Testis (tissue), 2 donors: ENCODE data around the gene SEMA5A.

ENCODE experiments used
- POLR2A ChIP-seq: fragments of 450-650 bp; IDR thresholded peaks from one replicate; pipeline ENCODE4 v1.6.1; 2017; ENCODE audit warnings: antibody characterized with exemption, mild to moderate bottlenecking, moderate library complexity
- TF ChIP-seq, protein P1 (sequence below), 3 experiments: fragments of 450-650 bp in 2 of 3; fragments of 200-600 bp in 1 of 3; sonication (generic) in 1 of 3; IDR thresholded peaks; one replicate each; pipeline ENCODE4 v1.5.1; 2016 to 2019; ENCODE audit warnings: antibody characterized with exemption in 3 of 3, mild to moderate bottlenecking in 2 of 3, moderate library complexity in 1 of 3

DNA sequence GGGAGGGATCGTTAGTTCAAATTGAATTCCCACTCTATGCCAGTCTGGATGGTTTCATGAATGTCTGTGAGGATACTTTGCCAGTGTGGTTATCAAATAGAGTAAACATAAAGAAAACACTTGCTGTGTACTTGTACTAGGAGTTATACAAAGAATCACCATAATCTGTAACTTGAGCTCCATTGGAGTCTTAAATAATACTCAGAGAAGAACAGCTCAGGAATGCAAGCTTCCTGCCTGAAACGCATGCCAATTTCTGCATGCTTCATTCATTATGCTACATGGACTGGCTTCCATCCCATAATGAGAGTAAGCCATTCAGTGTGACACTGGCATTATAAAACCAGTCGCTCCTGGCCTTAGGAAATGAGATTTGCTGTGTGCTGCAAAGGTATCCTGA is 351.4 kb downstream of the SEMA5A start:
- TF ChIP-seq POLR2A = no peak
- TF ChIP-seq, protein P1, sequence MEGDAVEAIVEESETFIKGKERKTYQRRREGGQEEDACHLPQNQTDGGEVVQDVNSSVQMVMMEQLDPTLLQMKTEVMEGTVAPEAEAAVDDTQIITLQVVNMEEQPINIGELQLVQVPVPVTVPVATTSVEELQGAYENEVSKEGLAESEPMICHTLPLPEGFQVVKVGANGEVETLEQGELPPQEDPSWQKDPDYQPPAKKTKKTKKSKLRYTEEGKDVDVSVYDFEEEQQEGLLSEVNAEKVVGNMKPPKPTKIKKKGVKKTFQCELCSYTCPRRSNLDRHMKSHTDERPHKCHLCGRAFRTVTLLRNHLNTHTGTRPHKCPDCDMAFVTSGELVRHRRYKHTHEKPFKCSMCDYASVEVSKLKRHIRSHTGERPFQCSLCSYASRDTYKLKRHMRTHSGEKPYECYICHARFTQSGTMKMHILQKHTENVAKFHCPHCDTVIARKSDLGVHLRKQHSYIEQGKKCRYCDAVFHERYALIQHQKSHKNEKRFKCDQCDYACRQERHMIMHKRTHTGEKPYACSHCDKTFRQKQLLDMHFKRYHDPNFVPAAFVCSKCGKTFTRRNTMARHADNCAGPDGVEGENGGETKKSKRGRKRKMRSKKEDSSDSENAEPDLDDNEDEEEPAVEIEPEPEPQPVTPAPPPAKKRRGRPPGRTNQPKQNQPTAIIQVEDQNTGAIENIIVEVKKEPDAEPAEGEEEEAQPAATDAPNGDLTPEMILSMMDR (IDR thresholded peaks at IDR 0.05) = no peak
